NCI-H510A (cell line): ENCODE results near the gene OR56A5.
A peak's percentile ranks its signal among the peaks of the same experiment; 100 is the strongest.
"Not testable (repeated sequence)": the region's sequence is repeated elsewhere in the genome, so short reads cannot be mapped to it uniquely, and the experiment has no call there.

Experiments
- DNase-seq: peaks from one replicate; lab custom pipeline; 2025; lab: John Stamatoyannopoulos, UW

Gene OR56A5

DNA sequence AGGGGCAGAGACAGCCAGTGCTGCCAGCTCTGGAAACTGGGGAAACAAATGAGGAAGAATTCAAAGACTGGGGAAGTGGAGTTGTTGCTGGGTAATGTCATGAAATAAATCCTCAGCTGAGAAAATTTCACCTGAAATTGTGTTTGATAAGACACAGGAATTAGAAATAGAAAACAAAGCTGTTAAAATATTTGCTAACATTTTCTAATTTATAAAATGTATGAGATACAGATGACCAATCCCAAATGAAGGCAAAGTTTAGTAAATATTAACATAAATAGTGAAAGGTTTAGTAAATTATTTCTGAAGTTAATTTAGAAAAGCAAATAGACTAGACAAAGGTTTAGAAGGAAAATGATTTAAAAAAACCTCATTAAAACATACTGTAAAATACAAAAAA, at the start of gene OR56A5:
TSS of gene OR56A5 (minus strand) at position 101 of the 400 bp plus-strand sequence. CDS start at position 101, 0 bp downstream.
- no peak for DNase-seq

GRCh38 chr11:6013042-6013441, 44.7 kb upstream of the OR56A5 start:
- no peak for DNase-seq

DNA sequence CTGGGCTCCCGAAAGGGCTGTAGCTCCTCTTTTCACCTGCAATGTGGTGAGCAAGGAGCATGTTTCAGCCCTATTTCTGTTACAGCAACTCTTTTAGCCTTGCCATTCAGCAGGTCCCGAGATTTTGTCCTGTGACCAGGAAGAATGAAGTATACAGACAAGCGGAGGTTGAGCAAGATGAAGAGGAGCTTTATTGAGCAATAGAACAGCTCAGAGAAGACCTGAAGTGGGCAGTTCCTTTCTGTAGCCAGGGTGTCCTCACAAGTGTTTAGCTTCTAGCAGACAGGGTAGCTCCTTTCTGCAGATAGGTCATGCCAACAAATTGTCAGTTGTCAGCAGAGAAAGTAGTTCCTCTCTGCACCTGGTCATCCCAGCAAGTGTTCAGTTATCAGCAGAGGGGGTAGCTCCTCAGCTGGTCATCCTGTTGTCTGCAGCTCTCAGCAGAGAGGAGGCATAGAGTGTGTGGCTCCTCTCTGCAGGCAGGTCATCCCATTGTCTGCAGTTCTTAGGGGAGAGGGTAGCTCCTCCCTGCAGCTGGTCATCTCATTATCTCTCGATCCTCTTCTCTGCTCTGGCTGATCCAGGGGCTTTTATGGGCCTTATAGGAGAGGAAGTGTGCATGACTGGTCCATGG, 43.9 kb upstream of the OR56A5 start:
- DNase-seq: no peak

- DNase-seq: no peak
Observed at GRCh38 chr11:6006846-6007245, 38.6 kb upstream of the OR56A5 start, which contains the start of gene OR56A4. Gene OR56A4 (minus strand): TSS chr11:6006946. CDS start chr11:6002992, 3,954 bp downstream.

- DNase-seq: no peak
Observed at GRCh38 chr11:6006395-6006794, 38.1 kb upstream of the OR56A5 start.

- no peak for DNase-seq
Observed at GRCh38 chr11:6002202-6002699, 34.0 kb upstream of the OR56A5 start.

DNA sequence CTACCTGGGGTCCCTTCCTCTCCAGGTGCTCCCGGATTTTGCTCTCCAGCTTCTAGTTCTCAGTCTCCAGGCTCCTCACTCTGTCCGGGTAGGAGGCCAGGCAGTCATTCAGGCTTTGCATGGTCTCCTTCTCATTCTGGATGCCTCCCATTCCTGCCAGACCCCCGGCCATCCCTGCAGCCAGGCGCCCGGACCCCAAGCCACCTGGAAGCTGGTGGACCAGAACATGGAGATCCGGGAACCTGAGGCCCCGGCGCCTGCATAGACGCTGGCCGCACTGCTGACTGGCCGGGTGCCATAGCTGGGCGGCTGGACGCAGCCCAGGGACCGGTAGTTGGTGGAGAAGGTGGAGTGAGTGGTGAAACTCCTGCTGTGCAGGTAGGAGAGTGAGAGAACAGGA, 26.5 kb upstream of the OR56A5 start:
- no peak for DNase-seq

- no peak for DNase-seq
Observed at GRCh38 chr11:5992604-5993251, 24.4 kb upstream of the OR56A5 start.

DNA sequence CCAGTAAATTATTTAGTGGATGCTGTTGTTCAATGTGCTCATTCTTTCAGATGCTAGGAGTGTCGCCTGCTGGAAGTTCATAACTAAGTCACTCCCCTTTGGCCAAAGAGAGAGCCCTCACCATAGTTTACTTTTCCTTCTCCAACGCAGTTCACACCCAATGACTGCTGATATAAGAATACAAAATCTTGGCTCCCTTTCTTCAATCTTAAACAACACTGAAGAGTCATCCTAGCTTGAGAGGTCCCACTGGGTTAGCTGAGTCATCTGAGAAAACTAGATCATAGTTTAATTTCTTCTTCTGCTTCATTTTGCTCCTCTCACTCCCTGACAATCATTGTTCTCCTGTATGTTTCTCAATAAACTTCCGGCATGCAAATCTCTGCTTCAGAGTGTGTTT, 23.9 kb upstream of the OR56A5 start:
- no peak for DNase-seq

DNA sequence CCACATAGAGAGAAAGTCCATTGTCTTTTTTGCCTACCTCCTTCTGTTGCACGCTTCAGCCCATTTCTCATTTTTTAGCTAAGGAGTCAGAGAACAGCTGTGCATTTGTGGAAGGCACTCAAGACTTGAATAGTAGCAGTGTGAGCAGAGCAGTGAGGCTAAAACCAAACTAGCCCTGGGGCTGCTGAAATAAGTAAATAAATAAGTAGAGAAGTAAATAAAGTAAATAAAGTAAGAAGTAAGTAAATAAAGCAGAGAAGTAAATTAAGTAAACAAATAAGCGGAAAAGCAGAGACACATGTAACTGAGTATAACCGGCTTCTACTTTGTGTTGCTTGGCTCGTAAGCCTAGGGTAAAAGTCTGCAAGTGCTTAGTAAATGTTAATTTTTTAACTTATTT, 20.9 kb upstream of the OR56A5 start:
- DNase-seq: no peak

DNA sequence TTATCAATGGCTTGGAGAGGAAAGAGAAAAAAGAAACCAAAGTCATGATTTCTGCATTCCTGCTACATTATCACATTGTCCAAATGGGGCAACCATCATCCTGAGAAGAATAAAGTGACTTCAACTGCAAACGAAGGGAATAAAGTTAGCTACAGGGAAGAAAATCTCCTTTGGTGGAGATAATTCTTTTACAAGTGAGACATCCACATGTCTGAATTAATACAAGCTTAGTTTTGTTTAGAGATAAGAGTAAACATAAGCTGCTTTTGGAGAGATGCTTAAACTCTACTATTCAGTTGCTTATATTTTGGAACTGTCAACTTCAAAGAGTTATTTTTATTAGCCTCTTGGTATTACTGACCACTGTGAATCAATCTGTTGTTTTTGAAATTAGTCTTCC, 18.6 kb upstream of the OR56A5 start, which contains the start of gene OR52L1:
TSS of gene OR52L1 (minus strand) at position 101 of the 400 bp plus-strand sequence. CDS start at position 46, 55 bp downstream.
- DNase-seq: no peak

GRCh38 chr11:5983443-5983842, 15.1 kb upstream of the OR56A5 start:
- no peak for DNase-seq

- DNase-seq: no peak
Observed at GRCh38 chr11:5973530-5973929, 5.2 kb upstream of the OR56A5 start.

- DNase-seq: no peak
Observed at GRCh38 chr11:5967708-5968107, 586 bp downstream of the OR56A5 start.

DNA sequence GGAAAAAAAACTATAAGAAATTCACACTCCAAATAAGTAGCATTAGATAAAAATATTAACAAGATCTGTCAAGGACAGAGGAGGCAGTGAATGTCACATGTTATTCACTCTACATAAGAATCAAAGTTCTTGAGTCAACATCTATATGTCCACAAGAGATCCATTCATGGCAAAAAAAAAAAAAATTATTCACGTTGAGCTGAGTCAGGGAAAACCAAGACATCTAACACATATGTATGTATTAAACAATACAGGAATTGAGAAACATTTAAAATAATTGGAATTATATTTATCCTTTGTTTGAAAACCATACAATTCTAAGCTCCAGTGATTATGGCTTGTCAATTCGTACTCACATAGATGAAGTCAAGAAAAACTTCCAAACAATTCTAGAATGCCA, 1.3 kb downstream of the OR56A5 start:
- DNase-seq: no peak

GRCh38 chr11:5960704-5961320, 7.5 kb downstream of the OR56A5 start:
- DNase-seq: not testable (repeated sequence)

- DNase-seq: no peak
Observed at GRCh38 chr11:5955586-5955985, 12.7 kb downstream of the OR56A5 start.

DNA sequence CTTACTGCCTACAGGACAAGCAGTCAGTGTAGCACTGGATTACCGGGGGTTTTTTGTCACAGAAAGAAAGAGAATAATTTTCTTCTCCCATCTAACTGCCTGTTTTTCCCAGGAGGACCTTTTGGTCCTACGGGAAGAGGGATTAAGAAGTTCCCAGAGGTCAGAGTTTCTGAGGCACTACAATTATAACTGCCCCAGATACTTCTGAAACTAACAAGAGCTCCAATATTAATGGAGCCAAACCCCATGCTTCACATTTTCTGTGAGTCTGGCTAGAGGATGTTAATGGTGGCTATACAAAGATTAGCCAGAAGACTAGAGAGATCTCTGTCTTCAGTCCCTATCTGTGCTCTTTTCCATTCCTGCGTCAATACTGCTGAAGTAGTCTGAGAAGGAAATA, 26.3 kb downstream of the OR56A5 start, which contains the start of gene OR56A3:
TSS of gene OR56A3 (plus strand) at position 301 of the 400 bp plus-strand sequence. CDS start 5,096 bp downstream, outside the sequence.
- DNase-seq: no peak

GRCh38 chr11:5940748-5941147, 27.5 kb downstream of the OR56A5 start:
- no peak for DNase-seq

- peak; percentile 53 for DNase-seq
Observed at GRCh38 chr11:5938603-5938965, 29.7 kb downstream of the OR56A5 start.

- peak; percentile 84 for DNase-seq
Observed at GRCh38 chr11:5937868-5938602, 30.3 kb downstream of the OR56A5 start.

DNA sequence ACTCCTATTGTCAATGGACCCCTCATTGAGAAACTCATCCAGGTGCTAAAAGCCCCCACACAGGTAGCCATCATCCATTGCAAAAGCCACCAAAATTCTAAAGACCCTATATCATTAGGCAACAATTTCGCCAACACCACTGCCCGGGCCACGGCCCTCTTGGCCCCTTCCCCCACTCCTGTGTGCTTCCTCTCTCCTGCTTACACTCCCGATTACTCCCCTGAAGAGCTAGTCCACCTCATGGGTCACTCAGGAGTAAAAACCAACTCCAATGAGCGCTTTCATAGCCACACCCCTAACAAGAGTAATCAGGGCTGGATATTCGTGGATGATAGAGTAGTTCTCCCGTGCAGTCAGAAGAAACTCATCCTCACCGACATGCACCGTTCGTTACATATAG, 35.2 kb downstream of the OR56A5 start:
- DNase-seq: no peak
